Measurements from ENCODE around the gene SUN5. TPM values are rescaled to one million over a fixed set of nuclear protein-coding genes. Genes with fewer than 3 reads are reported as not detected.

Gene SUN5
- total RNA-seq, 2 experiments from 2014 or later = not detected

DNA sequence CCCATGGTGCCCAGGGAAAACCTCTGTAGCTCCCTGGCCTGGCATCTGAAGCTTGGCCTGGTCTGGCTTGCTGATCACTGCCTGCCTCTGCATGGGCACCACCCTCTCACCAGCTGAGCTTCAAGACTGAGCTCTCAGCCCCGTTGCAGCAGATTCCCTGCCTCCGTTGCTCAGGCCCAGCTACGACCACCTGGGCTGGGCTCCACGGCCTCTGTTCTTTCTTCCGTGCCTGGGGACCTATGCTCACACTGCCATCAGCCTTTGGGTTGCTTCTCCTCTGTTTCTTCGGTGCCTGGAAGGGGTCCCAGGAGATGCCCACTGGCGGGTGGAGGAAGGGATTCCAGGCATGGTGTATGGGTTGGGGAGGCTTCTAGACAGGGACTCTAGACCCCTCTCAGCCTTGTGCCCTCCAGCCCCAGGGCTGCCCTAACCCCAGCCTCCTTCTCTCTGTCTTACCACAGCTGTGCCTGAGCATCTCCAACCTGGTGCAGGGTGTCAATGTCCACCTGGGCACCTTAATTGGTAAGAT is 12.4 kb upstream of the SUN5 start:
- CTCF ChIA-PET = interaction anchor here (0.9 to 3.4 kb wide), 3 partner anchors 12 to 114 kb away, joined by 3 to 10 read pairs (median 7); partner anchors contain the start of gene SUN5
- POLR2A ChIA-PET = no interaction called here
- intact Hi-C loops (cut with DNase I, micrococcal nuclease) = no loop called here
- Mint-ChIP-seq H3K4me3 (no peak overlapping the region), H3K27me3 (no peaks in the 10 kb centered on the region), H3K4me1 (peaks cover 2% of the 10 kb centered on the region), H3K36me3 (ENCODE audit: low read depth) (no peaks in the 10 kb centered on the region), H3K27ac (peak overlapping the region; percentile 55), H3K9me3 (ENCODE audit: low read depth) (no peaks in the 10 kb centered on the region)
- ATAC-seq (no peak), DNase-seq (no peak)

GRCh38 chr20:33015700-33016580 is 11.7 kb upstream of the SUN5 start:
- POLR2A ChIA-PET = no interaction called here
- DNase-seq = no peak
- CTCF ChIA-PET = interaction anchor here (0.5 to 3.4 kb wide), 3 partner anchors 11 to 112 kb away, joined by 3 to 10 read pairs (median 3); partner anchors contain the start of gene SUN5
- H3K4me1 Mint-ChIP-seq = peaks cover 2% of the 10 kb centered on the region
- intact Hi-C loops (cut with DNase I, micrococcal nuclease) = no loop called here
- peak overlapping the region; percentile 55 for H3K27ac Mint-ChIP-seq
- H3K9me3 Mint-ChIP-seq (ENCODE audit: low read depth) = no peaks in the 10 kb centered on the region
- H3K27me3 Mint-ChIP-seq = no peaks in the 10 kb centered on the region
- H3K36me3 Mint-ChIP-seq (ENCODE audit: low read depth) = no peaks in the 10 kb centered on the region
- no peak overlapping the region for H3K4me3 Mint-ChIP-seq
- no peak for ATAC-seq

DNA sequence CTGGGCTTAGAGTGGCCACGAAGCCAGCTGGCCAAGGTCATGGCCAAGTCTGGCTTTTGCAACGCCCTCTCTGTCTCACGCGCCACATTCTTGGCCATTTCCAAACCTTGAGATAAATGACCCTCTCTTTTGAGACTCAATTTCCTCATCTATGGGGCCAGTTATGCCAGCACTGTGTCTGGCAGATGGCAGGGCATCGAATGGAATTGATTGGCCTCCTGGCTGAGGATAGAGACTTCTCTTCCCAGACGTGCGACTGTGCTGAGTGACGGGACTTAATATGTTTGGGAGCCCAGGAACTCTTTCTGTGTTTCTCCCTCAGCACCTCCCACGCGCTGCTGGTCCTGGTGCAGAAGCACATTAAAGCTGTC is 10.9 kb upstream of the SUN5 start:
- H3K9me3 Mint-ChIP-seq (ENCODE audit: low read depth) = no peaks in the 10 kb centered on the region
- intact Hi-C loops (cut with DNase I, micrococcal nuclease) = no loop called here
- peaks cover 2% of the 10 kb centered on the region for H3K4me1 Mint-ChIP-seq
- POLR2A ChIA-PET = no interaction called here
- ATAC-seq (no peak), DNase-seq (no peak)
- CTCF ChIA-PET = interaction anchor here (0.6 to 3.4 kb wide), 2 partner anchors 10 to 25 kb away, joined by 4 to 10 read pairs; partner anchors contain the start of gene SUN5
- no peaks in the 10 kb centered on the region for H3K36me3 Mint-ChIP-seq (ENCODE audit: low read depth)
- H3K27ac Mint-ChIP-seq = no peak overlapping the region
- no peak overlapping the region for H3K4me3 Mint-ChIP-seq
- no peaks in the 10 kb centered on the region for H3K27me3 Mint-ChIP-seq

GRCh38 chr20:33014336-33015113 is 10.3 kb upstream of the SUN5 start:
- Mint-ChIP-seq H3K9me3 (ENCODE audit: low read depth) (no peaks in the 10 kb centered on the region), H3K27me3 (no peaks in the 10 kb centered on the region), H3K27ac (no peak overlapping the region), H3K4me3 (no peak overlapping the region), H3K36me3 (ENCODE audit: low read depth) (no peaks in the 10 kb centered on the region), H3K4me1 (peaks cover 2% of the 10 kb centered on the region)
- no peak for ATAC-seq
- DNase-seq = no peak
- ChIA-PET POLR2A (no interaction called here), CTCF (interaction anchor here (0.6 to 3.4 kb wide), 2 partner anchors 10 to 24 kb away, joined by 4 to 10 read pairs; partner anchors contain the start of gene SUN5)
- intact Hi-C loops (cut with DNase I, micrococcal nuclease) = no loop called here

DNA sequence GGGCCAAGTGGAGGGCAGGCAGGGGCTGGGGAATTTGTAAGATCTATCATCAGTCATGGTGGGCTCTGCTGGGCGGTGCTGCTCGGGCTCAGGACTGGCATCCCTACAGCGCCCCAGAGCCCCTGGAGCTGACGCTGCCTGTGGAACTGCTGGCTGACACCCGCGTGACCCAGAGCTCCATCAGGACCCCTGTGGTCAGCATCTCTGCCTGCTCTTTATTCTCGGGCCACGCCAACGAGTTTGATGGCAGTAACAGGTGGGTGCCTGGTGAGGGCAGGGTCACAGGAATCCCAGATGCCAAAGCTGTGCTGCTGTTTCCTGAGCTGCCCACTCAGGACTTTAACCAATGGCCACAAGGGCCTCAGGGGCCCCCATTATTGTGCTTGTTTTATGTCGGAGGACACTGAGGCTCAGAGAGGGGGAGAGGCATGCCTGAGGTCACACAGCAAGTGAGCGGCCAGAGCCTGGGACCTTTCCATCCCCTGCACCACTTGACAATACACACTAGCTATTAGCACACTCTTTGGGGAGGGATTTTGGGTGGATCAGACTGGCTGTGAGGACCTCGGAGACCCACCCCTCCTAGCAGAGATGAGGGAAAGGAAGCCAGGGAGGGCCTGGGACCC is 9.6 kb upstream of the SUN5 start:
- no peak for DNase-seq
- intact Hi-C loops (cut with DNase I, micrococcal nuclease) = no loop called here
- Mint-ChIP-seq H3K9me3 (ENCODE audit: low read depth) (no peaks in the 10 kb centered on the region), H3K27me3 (no peaks in the 10 kb centered on the region), H3K36me3 (ENCODE audit: low read depth) (no peaks in the 10 kb centered on the region), H3K4me3 (no peak overlapping the region), H3K4me1 (peaks cover 2% of the 10 kb centered on the region), H3K27ac (no peak overlapping the region)
- POLR2A ChIA-PET = no interaction called here
- no peak for ATAC-seq
- CTCF ChIA-PET = interaction anchor here (3.4 kb wide), 1 partner anchor 9 kb away, joined by 10 read pairs; the partner anchor contains the start of gene SUN5

GRCh38 chr20:33012327-33013189 is 8.3 kb upstream of the SUN5 start:
- CTCF ChIA-PET = interaction anchor here (0.6 to 0.7 kb wide), 2 partner anchors 64 to 108 kb away, joined by 3 read pairs; no protein-coding TSS in a partner anchor
- Mint-ChIP-seq H3K27me3 (no peaks in the 10 kb centered on the region), H3K4me3 (no peak overlapping the region), H3K36me3 (ENCODE audit: low read depth) (no peaks in the 10 kb centered on the region), H3K27ac (no peak overlapping the region), H3K9me3 (ENCODE audit: low read depth) (no peaks in the 10 kb centered on the region), H3K4me1 (peaks cover 2% of the 10 kb centered on the region)
- intact Hi-C loops (cut with DNase I, micrococcal nuclease) = no loop called here
- DNase-seq = no peak
- POLR2A ChIA-PET = interaction anchor here (0.6 kb wide), 1 partner anchor 55 kb away, joined by 3 read pairs; no protein-coding TSS in a partner anchor
- ATAC-seq = no peak

- Mint-ChIP-seq H3K4me3 (no peak overlapping the region), H3K27ac (no peak overlapping the region), H3K36me3 (ENCODE audit: low read depth) (no peaks in the 10 kb centered on the region), H3K4me1 (no peaks in the 10 kb centered on the region), H3K9me3 (ENCODE audit: low read depth) (no peaks in the 10 kb centered on the region), H3K27me3 (no peaks in the 10 kb centered on the region)
- intact Hi-C loops (cut with DNase I, micrococcal nuclease) = no loop called here
- CTCF ChIA-PET = no interaction called here
- POLR2A ChIA-PET = no interaction called here
- no peak for ATAC-seq
- no peak for DNase-seq
Measured at GRCh38 chr20:33010674-33011449, 6.6 kb upstream of the SUN5 start.

GRCh38 chr20:33010133-33010504 is 5.9 kb upstream of the SUN5 start:
- DNase-seq (no peak), ATAC-seq (no peak)
- Mint-ChIP-seq H3K4me1 (peaks cover 3% of the 10 kb centered on the region), H3K9me3 (ENCODE audit: low read depth) (peaks cover 3% of the 10 kb centered on the region), H3K4me3 (no peak overlapping the region), H3K27ac (no peak overlapping the region), H3K27me3 (no peaks in the 10 kb centered on the region), H3K36me3 (ENCODE audit: low read depth) (no peaks in the 10 kb centered on the region)
- POLR2A ChIA-PET = no interaction called here
- CTCF ChIA-PET = interaction anchor here (0.7 kb wide), 1 partner anchor 39 kb away, joined by 4 read pairs; no protein-coding TSS in a partner anchor
- intact Hi-C loops (cut with DNase I, micrococcal nuclease) = no loop called here

GRCh38 chr20:33009214-33010132 is 5.2 kb upstream of the SUN5 start:
- POLR2A ChIA-PET = no interaction called here
- no peaks in the 10 kb centered on the region for H3K27me3 Mint-ChIP-seq
- no peaks in the 10 kb centered on the region for H3K36me3 Mint-ChIP-seq (ENCODE audit: low read depth)
- DNase-seq (no peak), ATAC-seq (no peak)
- intact Hi-C loops (cut with DNase I, micrococcal nuclease) = loop anchor here in 1 of 2 experiments (10.0 kb wide), 1 partner anchor 65 kb away; no protein-coding TSS in a partner anchor
- H3K9me3 Mint-ChIP-seq (ENCODE audit: low read depth) = peaks cover 3% of the 10 kb centered on the region
- no peak overlapping the region for H3K4me3 Mint-ChIP-seq
- no peak overlapping the region for H3K27ac Mint-ChIP-seq
- H3K4me1 Mint-ChIP-seq = peaks cover 3% of the 10 kb centered on the region
- CTCF ChIA-PET = interaction anchor here (0.7 to 1.7 kb wide), 2 partner anchors 39 to 108 kb away, joined by 4 to 5 read pairs; no protein-coding TSS in a partner anchor
